Natural killer cell treated with Interleukin-12 subunit alpha and Interleukin-12 subunit beta and Interleukin-15 and Interleukin-18, amount 100 ng/mL, for 72 hours (primary cell): ENCODE measurements around the gene ZIK1. TPM values are rescaled to one million over a fixed set of nuclear protein-coding genes. Genes with fewer than 3 reads are reported as not detected.

ENCODE experiments used
- ATAC-seq, 2 donors: fragments of 150-1000 bp; cut with Tn5 transposase in 1 of 2; sonication (Bioruptor Pico), chemical (Tn5 transposase) in 1 of 2; 2 replicates each; pipeline ENCODE4 v1.10.0; 2021
- DNase-seq: peaks from one replicate; pipeline ENCODE4 v3.0.0; 2022; ENCODE audit warnings: low spot score
- H3K27ac Mint-ChIP-seq, 2 donors: 1 replicate in 1 of 2; 2 replicates in 1 of 2; pipeline ENCODE4 v1.8.0; 2022; ENCODE audit warnings: mixed read lengths in 2 of 2, mild to moderate bottlenecking in 1 of 2, moderate library complexity in 1 of 2
- H3K27me3 Mint-ChIP-seq, 2 donors: 1 replicate in 1 of 2; 2 replicates in 1 of 2; pipeline ENCODE4 v1.8.0; 2022; ENCODE audit warnings: mixed read lengths in 2 of 2
- H3K36me3 Mint-ChIP-seq: one replicate; pipeline ENCODE4 v1.8.0; 2022; ENCODE audit warnings: mixed read lengths
- H3K4me1 Mint-ChIP-seq, 2 donors: 1 replicate in 1 of 2; 2 replicates in 1 of 2; pipeline ENCODE4 v1.8.0; 2022; ENCODE audit warnings: low read depth in 2 of 2, mixed read lengths in 2 of 2, mild to moderate bottlenecking in 1 of 2
- H3K4me3 Mint-ChIP-seq: one replicate; pipeline ENCODE4 v1.8.0; 2022; ENCODE audit warnings: mixed read lengths
- H3K9me3 Mint-ChIP-seq: 2 replicates; pipeline ENCODE4 v1.8.0; 2022; ENCODE audit warnings: mixed read lengths
- total RNA-seq, 2 donors: library from RNA; stranded (reverse); gene quantifications; one replicate each; pipeline ENCODE4 v1.2.3, GENCODE V29; 2022

The ZIK1 gene
- total RNA-seq, result 1 to 10 TPM; 4.8 to 5.5 TPM

GRCh38 chr19:57583521-57584416 lies at the start of gene ZIK1:
TSS of gene ZIK1 (plus strand) at chr19:57584145. CDS start at chr19:57584357, 212 bp downstream.
- H3K9me3 Mint-ChIP-seq, result peaks cover 27% of the 10 kb centered on the region
- peak; percentile 91 for DNase-seq
- H3K36me3 Mint-ChIP-seq, result peaks cover 61% of the 10 kb centered on the region

DNA sequence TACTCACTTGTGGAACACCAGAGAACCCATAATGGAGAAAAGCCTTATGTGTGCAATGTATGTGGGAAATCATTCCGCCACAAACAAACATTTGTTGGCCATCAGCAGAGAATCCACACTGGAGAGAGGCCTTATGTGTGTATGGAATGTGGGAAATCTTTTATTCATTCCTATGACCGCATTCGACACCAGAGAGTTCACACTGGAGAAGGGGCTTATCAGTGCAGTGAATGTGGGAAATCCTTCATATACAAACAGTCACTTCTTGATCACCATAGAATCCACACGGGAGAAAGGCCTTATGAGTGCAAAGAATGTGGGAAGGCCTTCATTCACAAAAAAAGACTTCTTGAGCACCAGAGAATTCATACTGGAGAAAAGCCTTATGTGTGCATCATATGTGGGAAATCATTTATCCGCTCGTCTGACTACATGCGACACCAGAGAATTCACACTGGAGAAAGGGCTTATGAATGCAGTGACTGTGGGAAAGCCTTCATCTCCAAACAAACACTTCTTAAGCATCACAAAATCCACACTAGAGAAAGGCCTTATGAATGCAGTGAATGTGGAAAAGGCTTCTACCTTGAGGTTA lies 45.9 kb upstream of the ZIK1 start:
- peaks cover 0 to 4% of the 10 kb centered on the region in 2 donors for H3K4me1 Mint-ChIP-seq
- no peak overlapping the region for H3K27ac Mint-ChIP-seq
- no peak overlapping the region for H3K4me3 Mint-ChIP-seq
- H3K27me3 Mint-ChIP-seq, result no peaks in the 10 kb centered on the region
- ATAC-seq, result no peak
- no peak for DNase-seq
- H3K9me3 Mint-ChIP-seq, result peaks cover 37% of the 10 kb centered on the region
- peaks cover 92% of the 10 kb centered on the region for H3K36me3 Mint-ChIP-seq

More at GRCh38 chr19:57583521-57584416, at the start of gene ZIK1:
- Mint-ChIP-seq H3K4me3 (peak within 1 kb of the TSS; percentile 91), H3K4me1 (peaks cover 5 to 13% of the 10 kb centered on the region in 2 donors), H3K27ac (peak within 1 kb of the TSS; percentile 41 to 80), H3K27me3 (no peaks in the 10 kb centered on the region)
- peak; percentile 87 to 96 for ATAC-seq

- peaks cover 29% of the 10 kb centered on the region for H3K9me3 Mint-ChIP-seq
- no peak for DNase-seq
Observed at GRCh38 chr19:57546513-57546912, 37.4 kb upstream of the ZIK1 start.

GRCh38 chr19:57552432-57552831 lies 31.5 kb upstream of the ZIK1 start:
- no peaks in the 10 kb centered on the region for H3K27me3 Mint-ChIP-seq
- no peak overlapping the region for H3K4me3 Mint-ChIP-seq
- DNase-seq (no peak), ATAC-seq (no peak)
- H3K27ac Mint-ChIP-seq, result no peak overlapping the region
- H3K36me3 Mint-ChIP-seq, result peaks cover 78% of the 10 kb centered on the region
- no peaks in the 10 kb centered on the region for H3K4me1 Mint-ChIP-seq
- peaks cover 22% of the 10 kb centered on the region for H3K9me3 Mint-ChIP-seq

More at GRCh38 chr19:57546513-57546912, 37.4 kb upstream of the ZIK1 start:
- H3K4me3 Mint-ChIP-seq, result no peak overlapping the region
- peaks cover 84% of the 10 kb centered on the region for H3K36me3 Mint-ChIP-seq
- no peak for ATAC-seq
- no peak overlapping the region for H3K27ac Mint-ChIP-seq
- H3K4me1 Mint-ChIP-seq, result no peaks in the 10 kb centered on the region
- H3K27me3 Mint-ChIP-seq, result no peaks in the 10 kb centered on the region

DNA sequence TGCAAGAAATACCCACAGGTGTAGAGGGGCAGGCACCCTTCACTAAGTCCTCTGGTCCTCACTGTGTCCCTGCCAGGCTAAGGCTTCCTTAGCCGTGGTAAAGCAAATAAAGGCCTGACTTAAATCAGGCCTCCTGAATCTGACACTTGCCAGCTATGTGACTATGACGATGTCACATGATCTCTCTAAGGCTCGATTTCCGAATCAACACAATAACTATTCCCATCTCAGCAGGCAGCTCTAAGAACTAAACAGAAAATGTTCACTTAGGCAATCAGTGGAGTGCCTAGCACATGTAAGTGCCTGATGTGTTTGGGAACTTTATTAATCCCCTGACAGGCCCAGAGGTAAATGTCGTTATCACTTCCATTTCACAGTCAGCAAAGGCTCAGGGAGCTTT lies 26.3 kb upstream of the ZIK1 start:
- peaks cover 0 to 4% of the 10 kb centered on the region in 2 donors for H3K27me3 Mint-ChIP-seq
- DNase-seq, result no peak
- ATAC-seq, result no peak
- H3K36me3 Mint-ChIP-seq, result peaks cover 53% of the 10 kb centered on the region
- H3K27ac Mint-ChIP-seq, result peak overlapping the region in 1 of 2 donors; percentile 24
- peaks cover 7% of the 10 kb centered on the region for H3K9me3 Mint-ChIP-seq
- peak overlapping the region; percentile 99 for H3K4me3 Mint-ChIP-seq
- peaks cover 24 to 31% of the 10 kb centered on the region in 2 donors for H3K4me1 Mint-ChIP-seq

DNA sequence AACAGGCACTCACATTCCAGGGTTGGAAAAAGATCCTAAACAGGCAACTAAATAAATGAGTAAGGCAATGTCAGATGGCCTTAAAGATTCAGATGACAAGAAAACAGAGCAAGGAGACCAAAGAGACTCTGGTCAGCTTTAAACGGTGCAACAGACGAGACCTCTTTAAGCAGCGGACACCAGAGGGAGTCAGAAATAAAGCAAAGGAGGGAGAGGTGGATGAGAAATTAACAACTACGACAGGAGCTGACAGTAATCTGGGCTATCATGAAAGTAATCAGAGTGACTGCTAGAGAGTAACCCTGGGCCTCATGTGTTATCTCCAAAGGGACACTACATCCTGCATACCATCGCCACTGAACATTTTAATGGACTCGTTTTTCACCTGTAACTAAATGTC lies 25.4 kb upstream of the ZIK1 start:
- H3K27ac Mint-ChIP-seq, result peak overlapping the region; percentile 72 to 87
- peak overlapping the region; percentile 99 for H3K4me3 Mint-ChIP-seq
- H3K27me3 Mint-ChIP-seq, result peaks cover 0 to 6% of the 10 kb centered on the region in 2 donors
- DNase-seq, result no peak
- peaks cover 53% of the 10 kb centered on the region for H3K36me3 Mint-ChIP-seq
- peaks cover 24 to 31% of the 10 kb centered on the region in 2 donors for H3K4me1 Mint-ChIP-seq
- H3K9me3 Mint-ChIP-seq, result peaks cover 9% of the 10 kb centered on the region
- no peak for ATAC-seq

DNA sequence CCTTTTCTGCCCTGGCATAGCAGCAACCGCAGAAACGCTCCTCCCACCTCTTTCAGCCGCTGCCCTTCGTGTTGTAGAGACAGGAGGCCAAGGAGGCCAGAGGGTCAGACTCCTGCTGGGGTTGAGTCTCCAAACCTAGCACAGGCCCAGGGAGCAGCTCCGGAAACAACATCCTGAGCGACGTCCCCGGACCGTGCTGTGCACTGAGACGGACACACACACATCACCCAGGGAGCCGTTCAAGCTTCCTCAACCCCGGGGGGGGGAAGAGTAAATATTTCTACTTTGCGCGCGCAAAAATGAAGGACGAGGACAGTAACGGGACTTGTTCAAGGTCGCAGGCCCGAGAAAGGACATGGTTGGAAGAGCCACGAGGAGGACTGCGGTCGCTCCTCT lies 24.9 kb upstream of the ZIK1 start:
- peaks cover 12% of the 10 kb centered on the region for H3K9me3 Mint-ChIP-seq
- ATAC-seq, result peak; percentile 21 to 50
- H3K4me1 Mint-ChIP-seq, result peaks cover 24 to 31% of the 10 kb centered on the region in 2 donors
- peak overlapping the region; percentile 99 for H3K4me3 Mint-ChIP-seq
- DNase-seq, result no peak
- peaks cover 0 to 8% of the 10 kb centered on the region in 2 donors for H3K27me3 Mint-ChIP-seq
- H3K27ac Mint-ChIP-seq, result peak overlapping the region; percentile 72 to 87
- peaks cover 53% of the 10 kb centered on the region for H3K36me3 Mint-ChIP-seq

- peaks cover 51% of the 10 kb centered on the region for H3K36me3 Mint-ChIP-seq
- peaks cover 12% of the 10 kb centered on the region for H3K9me3 Mint-ChIP-seq
- H3K27ac Mint-ChIP-seq, result peak within 1 kb of the TSS; percentile 72 to 87
- peak; percentile 98 to 100 for ATAC-seq
- peak; percentile 87 for DNase-seq
- H3K4me3 Mint-ChIP-seq, result peak within 1 kb of the TSS; percentile 99
- peaks cover 24 to 31% of the 10 kb centered on the region in 2 donors for H3K4me1 Mint-ChIP-seq
- peaks cover 0 to 8% of the 10 kb centered on the region in 2 donors for H3K27me3 Mint-ChIP-seq
Observed at GRCh38 chr19:57559404-57560025, 24.4 kb upstream of the ZIK1 start, which contains the start of gene ZNF550. TSS of gene ZNF550 (minus strand) at chr19:57559863. CDS start at chr19:57559682, 181 bp downstream.

DNA sequence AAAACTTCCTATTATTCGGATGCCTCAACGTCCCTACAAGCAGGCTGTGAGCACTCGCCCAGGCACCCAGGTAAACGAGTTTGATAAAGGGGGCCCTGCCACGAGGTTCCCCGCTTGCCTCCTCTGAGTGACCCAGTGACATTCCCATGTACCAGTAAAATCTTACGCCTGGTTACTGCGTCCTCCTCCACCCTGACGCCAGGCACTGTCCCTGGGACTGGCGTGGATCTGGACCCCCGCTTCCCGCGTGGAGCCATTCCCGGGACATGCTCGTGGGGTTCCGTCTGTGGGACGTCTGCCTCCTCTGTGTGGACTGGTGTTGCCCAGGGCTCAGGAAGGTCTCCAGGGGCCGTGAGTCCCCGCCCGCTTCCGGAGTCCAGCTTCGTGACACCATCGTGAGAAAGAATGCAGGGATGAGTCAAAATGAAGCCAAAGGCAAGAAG lies 23.9 kb upstream of the ZIK1 start:
- DNase-seq (no peak), ATAC-seq (no peak)
- Mint-ChIP-seq H3K4me3 (peak overlapping the region; percentile 99), H3K9me3 (peaks cover 14% of the 10 kb centered on the region), H3K27me3 (peaks cover 0 to 8% of the 10 kb centered on the region in 2 donors), H3K36me3 (peaks cover 49% of the 10 kb centered on the region), H3K27ac (peak overlapping the region; percentile 72 to 87), H3K4me1 (peaks cover 24 to 31% of the 10 kb centered on the region in 2 donors)

- peaks cover 22% of the 10 kb centered on the region for H3K9me3 Mint-ChIP-seq
- H3K27ac Mint-ChIP-seq, result no peak overlapping the region
- peaks cover 56% of the 10 kb centered on the region for H3K36me3 Mint-ChIP-seq
- no peak for ATAC-seq
- peaks cover 0 to 8% of the 10 kb centered on the region in 2 donors for H3K27me3 Mint-ChIP-seq
- H3K4me1 Mint-ChIP-seq, result peaks cover 15 to 20% of the 10 kb centered on the region in 2 donors
- DNase-seq, result no peak
- no peak overlapping the region for H3K4me3 Mint-ChIP-seq
Observed at GRCh38 chr19:57563547-57563946, 20.4 kb upstream of the ZIK1 start.

- DNase-seq (no peak), ATAC-seq (no peak)
- H3K27me3 Mint-ChIP-seq, result peaks cover 0 to 4% of the 10 kb centered on the region in 2 donors
- no peak overlapping the region for H3K27ac Mint-ChIP-seq
- no peak overlapping the region for H3K4me3 Mint-ChIP-seq
- H3K4me1 Mint-ChIP-seq, result no peaks in the 10 kb centered on the region
- peaks cover 30% of the 10 kb centered on the region for H3K9me3 Mint-ChIP-seq
- H3K36me3 Mint-ChIP-seq, result peaks cover 52% of the 10 kb centered on the region
Observed at GRCh38 chr19:57566396-57567265, 17.3 kb upstream of the ZIK1 start.

- ATAC-seq (no peak), DNase-seq (no peak)
- Mint-ChIP-seq H3K4me1 (no peaks in the 10 kb centered on the region), H3K36me3 (peaks cover 74% of the 10 kb centered on the region), H3K27me3 (no peaks in the 10 kb centered on the region), H3K4me3 (no peak overlapping the region), H3K9me3 (peaks cover 26% of the 10 kb centered on the region), H3K27ac (no peak overlapping the region)
Observed at GRCh38 chr19:57570707-57571106, 13.2 kb upstream of the ZIK1 start.
